Type B pancreatic cell (in vitro differentiated cells): Measurements from ENCODE around the gene CRTAC1. TPM values are rescaled to one million over a fixed set of nuclear protein-coding genes. Genes with fewer than 3 reads are reported as not detected.

ENCODE experiments used
- DNase-seq: peaks from one replicate; pipeline ENCODE4 v3.0.0; 2021; ENCODE audit warnings: mixed read lengths; ENCODE audit not compliant: unreplicated experiment; ENCODE audit errors: extremely low spot score
- H3K27ac Mint-ChIP-seq: 2 replicates; pipeline ENCODE4 v1.8.0; 2021; ENCODE audit warnings: mild to moderate bottlenecking, mixed read lengths
- H3K27me3 Mint-ChIP-seq: 2 replicates; pipeline ENCODE4 v1.8.0; 2021; ENCODE audit warnings: mixed read lengths
- H3K36me3 Mint-ChIP-seq: 2 replicates; pipeline ENCODE4 v1.8.0; 2021; ENCODE audit warnings: mixed read lengths
- H3K4me1 Mint-ChIP-seq: one replicate; pipeline ENCODE4 v1.8.0; 2021; ENCODE audit warnings: mixed read lengths; ENCODE audit not compliant: unreplicated experiment
- H3K4me3 Mint-ChIP-seq: 2 replicates; pipeline ENCODE4 v1.8.0; 2021; ENCODE audit warnings: mild to moderate bottlenecking, mixed read lengths
- H3K9me3 Mint-ChIP-seq: 2 replicates; pipeline ENCODE4 v1.8.0; 2021; ENCODE audit warnings: mixed read lengths
- CTCF ChIP-seq: fragments of 200-600 bp; sonication (generic); conservative IDR thresholded peaks from 2 replicates; pipeline ENCODE4 v1.5.0; 2021; ENCODE audit warnings: antibody characterized with exemption, mild to moderate bottlenecking
- total RNA-seq: library from RNA; stranded (reverse); gene quantifications from 2 replicates; pipeline ENCODE4 v1.2.1, GENCODE V29; 2021; ENCODE audit warnings: low replicate concordance

The CRTAC1 gene
- total RNA-seq, 1 donor from 2014 or later: 5.3 TPM

DNA sequence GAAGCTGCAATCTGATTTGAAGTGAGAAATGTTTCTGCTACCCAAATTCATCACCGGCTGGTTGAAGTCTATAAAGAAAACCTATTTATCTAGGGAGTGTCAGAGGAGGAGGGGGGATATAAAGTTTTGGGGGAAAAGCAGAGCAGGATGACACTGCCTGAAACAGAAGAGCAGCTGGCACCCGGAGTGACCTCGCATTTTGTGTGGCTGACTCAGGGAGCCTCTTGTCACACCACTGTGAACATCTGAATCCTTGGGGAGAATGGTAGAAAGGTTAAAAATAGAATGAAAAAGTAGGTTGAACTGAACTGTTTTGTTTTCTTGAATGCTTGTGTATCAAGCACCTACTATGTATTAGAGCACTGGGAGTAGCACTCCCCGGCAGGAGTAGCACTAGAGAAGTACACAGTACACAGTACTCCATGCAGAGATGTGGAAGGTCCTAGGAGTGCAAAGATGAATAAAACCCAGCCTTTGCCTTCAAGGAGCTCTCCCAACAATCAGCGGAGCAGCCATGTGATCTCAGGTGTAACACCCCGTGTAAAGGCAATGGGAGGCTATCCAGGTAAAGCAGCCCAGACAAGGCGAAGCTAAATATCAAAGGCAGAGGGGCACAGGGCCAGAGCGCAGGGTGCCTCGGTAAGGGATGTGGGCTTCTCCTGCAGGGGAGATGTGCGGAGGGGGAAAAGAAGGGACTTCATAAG lies 13.5 kb downstream of the CRTAC1 start:
- no peaks in the 10 kb centered on the region for H3K9me3 Mint-ChIP-seq
- no peak for TF ChIP-seq CTCF
- H3K36me3 Mint-ChIP-seq: no peaks in the 10 kb centered on the region
- DNase-seq: no peak
- H3K27me3 Mint-ChIP-seq: peaks cover 74% of the 10 kb centered on the region
- no peaks in the 10 kb centered on the region for H3K4me1 Mint-ChIP-seq
- no peak overlapping the region for H3K27ac Mint-ChIP-seq
- H3K4me3 Mint-ChIP-seq: no peak overlapping the region

GRCh38 chr10:98013776-98014175 lies 16.6 kb downstream of the CRTAC1 start:
- DNase-seq: no peak
- H3K4me3 Mint-ChIP-seq: no peak overlapping the region
- no peaks in the 10 kb centered on the region for H3K4me1 Mint-ChIP-seq
- TF ChIP-seq CTCF: no peak
- H3K27me3 Mint-ChIP-seq: peaks cover 69% of the 10 kb centered on the region
- no peak overlapping the region for H3K27ac Mint-ChIP-seq
- H3K9me3 Mint-ChIP-seq: no peaks in the 10 kb centered on the region
- H3K36me3 Mint-ChIP-seq: no peaks in the 10 kb centered on the region

GRCh38 chr10:98013122-98013521 lies 17.3 kb downstream of the CRTAC1 start:
- no peak overlapping the region for H3K27ac Mint-ChIP-seq
- DNase-seq: no peak
- no peak overlapping the region for H3K4me3 Mint-ChIP-seq
- no peaks in the 10 kb centered on the region for H3K4me1 Mint-ChIP-seq
- H3K9me3 Mint-ChIP-seq: no peaks in the 10 kb centered on the region
- no peak for TF ChIP-seq CTCF
- no peaks in the 10 kb centered on the region for H3K36me3 Mint-ChIP-seq
- H3K27me3 Mint-ChIP-seq: peaks cover 68% of the 10 kb centered on the region

- Mint-ChIP-seq H3K27me3 (peaks cover 73% of the 10 kb centered on the region), H3K4me1 (no peaks in the 10 kb centered on the region), H3K9me3 (no peaks in the 10 kb centered on the region), H3K36me3 (no peaks in the 10 kb centered on the region), H3K27ac (no peak overlapping the region), H3K4me3 (no peak overlapping the region)
- DNase-seq: no peak
- no peak for TF ChIP-seq CTCF
These were observed 17.8 kb downstream of the CRTAC1 start for GRCh38 chr10:98012644-98013043.

DNA sequence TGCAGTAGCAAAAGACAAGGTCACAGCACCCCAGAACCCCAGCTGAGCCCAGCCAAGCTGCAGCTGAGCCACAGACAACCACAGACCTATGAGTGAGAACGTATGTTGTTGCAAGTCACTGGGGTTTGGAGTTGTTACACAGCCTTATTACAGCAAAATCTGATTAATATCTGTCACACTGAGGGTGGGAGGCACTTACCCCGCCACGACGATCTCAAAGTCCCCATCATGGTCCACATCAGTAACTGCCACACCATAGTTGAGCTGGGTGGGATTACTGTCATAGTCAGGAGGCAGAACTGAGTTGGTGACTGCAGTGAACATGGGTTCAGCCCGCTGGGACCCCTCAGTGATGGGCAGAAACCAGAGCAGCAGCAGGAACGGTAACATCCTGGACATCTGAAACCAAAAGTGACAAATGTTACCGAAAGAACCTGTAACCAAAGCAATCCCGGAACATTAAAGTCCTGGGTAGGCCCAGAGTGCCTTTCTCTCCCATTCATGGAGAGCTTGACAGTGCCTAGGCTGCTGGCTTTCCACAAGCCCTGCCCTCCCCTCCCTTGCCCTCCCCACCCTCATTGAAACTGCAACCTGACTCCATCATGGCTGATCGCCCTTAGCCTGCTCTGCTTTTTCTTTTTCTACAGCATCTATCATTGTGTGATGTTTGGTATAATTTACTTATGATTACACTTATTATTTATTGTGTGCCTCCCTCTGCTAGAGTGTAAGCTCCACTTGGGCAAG lies 19.3 kb downstream of the CRTAC1 start:
- TF ChIP-seq CTCF: no peak
- H3K9me3 Mint-ChIP-seq: no peaks in the 10 kb centered on the region
- no peaks in the 10 kb centered on the region for H3K36me3 Mint-ChIP-seq
- H3K27me3 Mint-ChIP-seq: peaks cover 70% of the 10 kb centered on the region
- peaks cover 5% of the 10 kb centered on the region for H3K4me1 Mint-ChIP-seq
- H3K4me3 Mint-ChIP-seq: no peak overlapping the region
- no peak overlapping the region for H3K27ac Mint-ChIP-seq
- no peak for DNase-seq
